ENCODE data around the gene NLRP12. TPM values are rescaled to one million over a fixed set of nuclear protein-coding genes. Genes with fewer than 3 reads are reported as not detected.
"Not testable (repeated sequence)": the region's sequence is repeated elsewhere in the genome, so short reads cannot be mapped to it uniquely, and the experiment has no call there.

NLRP12 gene
- total RNA-seq, 4 donors from 2014 or later, result 0.46 to 9.6 (median 1.6) TPM

GRCh38 chr19:53773999-53774398 is 50.1 kb downstream of the NLRP12 start:
- TF ChIP-seq CTCF (IDR thresholded peaks at IDR 0.05), result no peak
- ATAC-seq (ENCODE audit: low FRiP score) (no peak), DNase-seq (ENCODE audit: low spot score) (no peak)

- TF ChIP-seq CTCF (IDR thresholded peaks at IDR 0.05), result peak in 1 of 3 donors; percentile 23
- ATAC-seq (ENCODE audit: low FRiP score) (no peak), DNase-seq (ENCODE audit: low spot score) (peak; percentile 48)
Measured at GRCh38 chr19:53772943-53773342, 51.2 kb downstream of the NLRP12 start.

GRCh38 chr19:53771144-53771543 is 53.0 kb downstream of the NLRP12 start:
- no peak for TF ChIP-seq CTCF (IDR thresholded peaks at IDR 0.05)
- no peak for DNase-seq (ENCODE audit: low spot score)
- no peak for ATAC-seq (ENCODE audit: low FRiP score)

GRCh38 chr19:53769696-53770309 is 54.3 kb downstream of the NLRP12 start:
- ATAC-seq (ENCODE audit: low FRiP score); DNase-seq (ENCODE audit: low spot score): not testable (repeated sequence)

GRCh38 chr19:53768401-53768800 is 55.7 kb downstream of the NLRP12 start:
- ATAC-seq (ENCODE audit: low FRiP score) (no peak), DNase-seq (ENCODE audit: low spot score) (no peak)
- TF ChIP-seq CTCF (IDR thresholded peaks at IDR 0.05), result no peak

GRCh38 chr19:53758991-53759390 is 65.1 kb downstream of the NLRP12 start:
- not testable (repeated sequence) for ATAC-seq (ENCODE audit: low FRiP score); DNase-seq (ENCODE audit: low spot score)

Small RNA genes lying within 50 kb of the gene (small RNA-seq; reads per million reads assigned to genes)
- not detected for gene AC008753.1
- gene MIR1283-2, result not detected
- gene MIR371A, result not detected
- gene MIR372, result not detected
- not detected for gene MIR373
- not detected for gene MIR516A1
- gene MIR516A2, result not detected
- gene MIR519A1, result not detected
- gene MIR521-1, result not detected
- not detected for gene MIR527
- not detected for gene RNU6-1041P
- gene RNU6-165P, result not detected
- gene RNU6-751P, result not detected
- not detected for gene RNU6-982P

Other genes starting within 250 kb of the NLRP12 start
- not detected for gene DPRX, start 192.3 kb downstream of the NLRP12 start, total RNA-seq
- gene MYADM, start 43.6 kb upstream of the NLRP12 start, total RNA-seq, result 100 to 1,000 TPM in 2 of 4 donors, 10 to 100 TPM in 2; 50.6 to 346 (median 97.8) TPM
- gene PRKCG, start 57.9 kb upstream of the NLRP12 start, total RNA-seq, result not detected
- not detected for gene CACNG7, start 85.0 kb upstream of the NLRP12 start, total RNA-seq
- not detected for gene CACNG8, start 138.6 kb upstream of the NLRP12 start, total RNA-seq
- not detected for gene CACNG6, start 167.3 kb upstream of the NLRP12 start, total RNA-seq
- gene VSTM1, start 239.6 kb upstream of the NLRP12 start, total RNA-seq, result not detected